ENCODE data around the gene RBM4.
A peak's percentile ranks its signal among the peaks of the same experiment; 100 is the strongest.
"Not testable (repeated sequence)": the region's sequence is repeated elsewhere in the genome, so short reads cannot be mapped to it uniquely, and the experiment has no call there.

Gene RBM4, protein sequence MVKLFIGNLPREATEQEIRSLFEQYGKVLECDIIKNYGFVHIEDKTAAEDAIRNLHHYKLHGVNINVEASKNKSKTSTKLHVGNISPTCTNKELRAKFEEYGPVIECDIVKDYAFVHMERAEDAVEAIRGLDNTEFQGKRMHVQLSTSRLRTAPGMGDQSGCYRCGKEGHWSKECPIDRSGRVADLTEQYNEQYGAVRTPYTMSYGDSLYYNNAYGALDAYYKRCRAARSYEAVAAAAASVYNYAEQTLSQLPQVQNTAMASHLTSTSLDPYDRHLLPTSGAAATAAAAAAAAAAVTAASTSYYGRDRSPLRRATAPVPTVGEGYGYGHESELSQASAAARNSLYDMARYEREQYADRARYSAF

DNA sequence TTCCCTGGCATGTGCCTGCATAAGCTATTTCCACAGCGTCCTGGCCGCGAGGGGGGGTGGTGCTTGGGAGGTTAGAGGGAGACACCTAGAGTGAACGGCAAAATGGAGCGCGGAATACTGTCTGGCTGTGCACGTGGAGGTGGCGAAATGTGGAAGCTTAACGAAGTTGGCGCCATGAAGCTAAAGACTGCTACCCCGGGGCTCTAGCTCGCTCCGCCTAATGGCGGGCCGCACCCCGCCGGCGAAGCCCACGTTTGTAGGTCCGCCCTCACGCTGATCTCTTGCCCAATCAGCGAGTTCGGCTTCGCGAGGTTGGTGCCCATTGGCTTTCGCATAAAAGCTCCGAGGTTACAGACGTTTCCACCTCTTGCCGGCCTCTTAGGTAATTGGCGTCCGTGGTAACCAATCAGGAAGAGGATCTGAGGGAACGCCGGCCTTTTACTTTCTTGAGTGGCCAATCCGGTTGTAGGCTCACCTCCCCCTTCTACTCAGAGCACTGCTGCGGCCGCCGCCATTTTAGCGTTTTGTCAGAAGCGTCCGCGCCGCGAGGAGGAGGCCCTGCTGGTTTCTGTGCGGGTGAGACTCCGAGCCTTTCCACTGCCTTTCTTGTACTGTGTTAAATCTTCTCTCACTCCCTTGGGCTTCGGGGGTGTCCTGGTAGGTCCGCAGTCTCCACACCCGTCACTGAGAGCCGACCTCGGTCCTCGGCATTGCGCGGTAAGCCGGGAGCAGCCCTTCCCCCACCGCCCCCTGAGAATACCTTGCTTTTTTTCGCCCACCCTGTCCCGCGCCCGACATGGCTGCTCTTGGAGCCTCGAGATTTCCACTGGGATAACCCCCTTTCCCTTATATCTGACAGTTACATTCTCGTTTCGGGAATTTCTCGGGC is at the start of gene RBM4:
TSS of gene RBM4 (plus strand) at position 527 of the 889 bp plus-strand sequence. CDS start 1,009 bp downstream, outside the sequence.
- DNase-seq (ENCODE audit: low read depth): peak; percentile 72

DNA sequence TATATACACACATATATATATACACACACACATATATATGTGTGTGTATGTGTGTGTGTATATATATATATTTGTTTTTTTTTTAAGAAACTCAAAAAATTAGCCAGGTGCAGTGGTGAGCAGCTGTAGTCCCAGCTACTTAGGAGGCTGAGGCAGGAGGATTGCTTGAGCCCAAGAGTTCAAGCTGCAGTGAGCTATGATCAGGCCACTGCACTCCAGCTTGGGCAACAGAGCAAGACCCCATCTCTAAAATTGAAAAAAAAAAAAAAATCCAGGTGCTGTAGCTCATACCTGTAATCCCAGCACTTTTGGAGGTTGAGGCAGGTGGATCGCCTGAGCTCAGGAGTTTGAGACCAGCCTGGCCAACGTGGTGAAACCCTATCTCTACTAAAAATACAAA is 49.2 kb upstream of the RBM4 start:
- not testable (repeated sequence) for DNase-seq (ENCODE audit: low read depth)

DNA sequence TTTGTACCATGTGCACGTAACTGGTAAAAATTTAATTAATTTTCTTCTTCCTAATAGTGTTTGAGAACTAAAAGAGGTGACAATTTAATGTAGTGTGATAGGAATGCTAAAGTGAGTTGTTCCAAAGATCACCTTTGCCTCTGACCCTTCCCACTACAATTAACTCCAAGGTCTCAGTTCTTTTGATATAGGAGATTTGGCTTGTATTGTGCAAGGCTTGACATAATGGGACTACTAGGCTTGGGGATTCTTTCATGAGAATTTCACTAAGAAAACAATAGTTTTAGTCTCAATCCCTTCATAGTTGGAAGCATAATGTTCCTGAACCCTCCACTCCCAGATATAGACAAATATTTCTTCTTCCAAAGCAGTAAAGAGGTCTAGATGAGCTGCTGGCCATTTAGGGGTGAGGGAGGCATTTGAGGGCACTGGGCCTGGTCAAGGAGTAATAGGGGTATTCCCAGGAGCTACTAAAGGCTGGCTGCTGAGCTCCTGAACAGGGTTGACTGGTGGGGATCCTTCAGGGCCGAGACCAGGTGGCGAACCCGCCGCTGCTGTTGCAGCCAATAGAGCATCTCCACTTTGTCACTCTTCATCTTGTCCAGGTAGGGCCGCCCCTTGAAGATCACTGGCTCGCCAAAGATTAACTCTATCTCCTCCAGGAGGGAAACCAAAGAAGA is 48.4 kb upstream of the RBM4 start:
- DNase-seq (ENCODE audit: low read depth): no peak

DNA sequence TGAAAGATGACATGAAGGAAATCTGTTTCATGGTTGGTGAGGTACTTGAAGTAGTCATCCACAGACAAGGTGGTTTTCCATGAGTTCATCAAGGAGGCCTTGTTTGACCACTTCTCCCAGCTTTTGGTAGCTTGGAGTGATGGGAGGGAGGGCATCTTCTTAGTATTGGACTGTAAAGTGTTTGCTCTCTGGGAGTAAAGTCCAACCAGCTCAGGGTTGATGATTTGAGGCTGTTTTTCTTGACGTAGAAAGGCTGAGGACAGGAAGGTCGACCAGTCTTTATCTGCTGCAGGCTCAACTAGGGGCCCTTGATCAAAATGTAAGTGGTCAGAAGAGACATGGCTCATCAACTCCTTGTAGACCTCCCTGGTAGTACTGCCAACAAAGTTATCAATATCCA is 47.3 kb upstream of the RBM4 start:
- DNase-seq (ENCODE audit: low read depth): no peak

DNA sequence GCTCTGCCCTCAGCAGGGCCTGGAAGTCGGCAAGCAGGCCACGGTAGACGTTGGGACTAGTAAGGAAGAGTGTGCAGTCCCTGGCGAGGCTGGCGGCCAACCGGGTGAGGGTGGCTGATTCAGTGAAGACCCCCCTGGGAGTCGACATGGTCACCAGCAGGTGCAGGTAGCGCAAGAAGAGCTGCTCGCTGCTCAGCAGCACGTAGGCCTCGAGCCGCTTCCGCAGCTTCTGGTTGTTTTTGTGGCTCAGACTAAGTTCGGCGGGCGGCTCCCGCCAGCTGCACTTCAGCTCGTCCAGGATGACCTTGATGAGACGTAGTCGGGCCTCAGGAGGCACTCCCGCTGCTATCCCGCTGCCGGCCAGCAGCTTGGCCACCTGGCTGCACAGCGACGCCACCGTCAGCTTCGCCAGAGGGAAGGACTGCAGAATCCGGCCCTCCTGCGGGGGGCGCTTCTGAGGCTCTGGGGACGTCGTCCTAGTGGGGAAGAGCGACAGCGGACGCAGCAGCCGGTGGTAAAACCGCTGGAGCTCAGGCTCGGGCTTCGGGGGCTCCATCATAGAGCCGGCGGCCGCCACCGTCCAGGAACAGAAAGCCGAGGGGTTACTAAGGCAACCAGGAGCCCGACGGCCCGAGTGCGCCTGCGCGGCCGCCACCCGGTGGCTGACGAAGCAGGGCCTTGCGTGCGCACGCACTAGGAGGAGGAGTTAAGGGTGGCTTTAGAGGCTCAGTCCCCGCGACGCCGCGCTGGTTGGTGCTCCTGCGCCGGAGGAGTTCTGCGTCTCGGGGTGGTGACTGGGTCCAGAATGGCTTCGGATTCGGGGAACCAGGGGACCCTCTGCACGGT is 45.8 kb upstream of the RBM4 start, which contains the start of the genes CCDC87 and CCS:
TSS of gene CCDC87 (minus strand) at position 607 of the 846 bp plus-strand sequence. CDS start at position 559, 48 bp downstream.
TSS of gene CCS (plus strand) at position 729 of the 846 bp plus-strand sequence. CDS start at position 806, 77 bp downstream.
- peak; percentile 98 for DNase-seq (ENCODE audit: low read depth)

DNA sequence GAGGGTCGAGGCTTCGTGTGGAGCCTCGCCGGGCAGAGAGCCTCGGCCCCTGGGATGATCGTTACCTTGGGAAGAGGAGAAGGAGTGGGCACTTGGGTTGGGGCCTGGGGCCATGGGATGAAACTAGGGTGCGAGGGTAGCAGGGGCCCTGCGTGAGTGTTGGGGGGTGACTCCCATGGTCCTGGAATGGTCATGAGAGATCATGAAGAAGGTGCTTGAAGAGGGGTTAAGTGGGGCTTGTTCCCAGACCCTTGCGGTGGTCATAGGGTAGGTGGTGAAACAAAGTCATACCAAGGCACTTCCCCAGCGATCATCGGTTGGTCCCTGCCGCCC is 45.2 kb upstream of the RBM4 start:
- DNase-seq (ENCODE audit: low read depth): no peak

DNA sequence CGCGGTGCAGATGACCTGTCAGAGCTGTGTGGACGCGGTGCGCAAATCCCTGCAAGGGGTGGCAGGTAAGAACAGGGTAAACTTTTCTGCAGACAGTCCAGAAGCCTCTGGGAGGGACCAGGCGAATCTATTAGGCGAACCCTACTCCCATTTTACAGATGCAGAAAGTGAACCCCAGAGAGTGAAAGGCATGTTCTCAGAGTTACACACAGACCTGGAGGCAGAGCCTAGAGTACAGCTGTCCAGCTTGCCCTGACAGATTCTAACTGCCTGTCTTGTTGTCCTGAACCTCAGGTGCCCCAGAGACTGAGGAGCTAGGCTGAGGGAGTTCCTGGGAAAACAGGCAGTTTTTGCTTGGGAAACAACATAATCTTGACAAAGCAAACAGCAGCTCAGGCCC is 44.9 kb upstream of the RBM4 start:
- DNase-seq (ENCODE audit: low read depth): no peak

DNA sequence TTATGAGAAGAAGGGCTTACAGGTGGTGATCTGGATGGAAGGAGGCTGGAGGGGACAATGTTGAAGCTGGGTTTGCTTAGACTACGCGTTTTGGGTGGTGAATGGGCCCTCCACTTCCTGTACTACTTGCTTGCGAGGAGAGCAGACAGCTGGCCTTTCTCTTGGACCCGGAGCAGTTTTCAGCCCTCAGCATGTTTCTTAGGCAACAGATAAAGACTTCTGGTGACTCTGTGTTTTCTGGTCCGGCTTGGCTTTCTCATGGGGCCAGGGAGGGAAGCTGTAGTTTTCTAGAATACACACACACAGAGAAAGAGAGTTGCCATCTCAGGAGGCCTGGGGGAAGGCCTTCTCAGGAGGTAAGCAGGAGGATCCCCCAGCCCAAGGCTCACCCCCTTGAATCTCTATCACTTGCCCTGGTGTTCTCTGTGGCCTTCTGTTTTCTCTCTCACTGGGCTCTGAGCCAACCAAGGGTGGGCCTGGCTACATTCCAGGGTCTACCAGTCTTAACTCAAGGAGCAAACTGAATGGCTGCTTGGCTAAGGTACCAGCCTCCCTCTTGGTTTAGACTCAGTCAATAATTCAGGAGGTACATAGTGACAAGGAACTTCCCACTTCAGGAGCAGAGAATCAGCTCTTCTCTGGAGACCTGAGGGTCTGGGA is 43.1 kb upstream of the RBM4 start:
- no peak for DNase-seq (ENCODE audit: low read depth)

DNA sequence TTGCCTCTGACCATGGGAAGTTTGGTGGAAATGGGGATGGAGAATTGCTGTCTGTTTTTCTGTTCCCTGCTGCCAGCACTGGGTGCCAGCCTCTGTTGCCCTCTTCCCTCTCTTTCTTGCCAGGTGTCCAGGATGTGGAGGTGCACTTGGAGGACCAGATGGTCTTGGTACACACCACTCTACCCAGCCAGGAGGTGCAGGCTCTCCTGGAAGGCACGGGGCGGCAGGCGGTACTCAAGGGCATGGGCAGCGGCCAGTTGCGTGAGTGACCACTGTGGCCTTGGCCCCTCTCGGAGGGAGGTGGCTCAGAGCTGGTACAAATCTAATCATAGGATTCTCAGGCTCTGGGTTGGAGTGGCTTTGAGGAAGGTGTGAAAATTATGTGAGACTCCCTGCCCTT is 39.5 kb upstream of the RBM4 start:
- no peak for DNase-seq (ENCODE audit: low read depth)

DNA sequence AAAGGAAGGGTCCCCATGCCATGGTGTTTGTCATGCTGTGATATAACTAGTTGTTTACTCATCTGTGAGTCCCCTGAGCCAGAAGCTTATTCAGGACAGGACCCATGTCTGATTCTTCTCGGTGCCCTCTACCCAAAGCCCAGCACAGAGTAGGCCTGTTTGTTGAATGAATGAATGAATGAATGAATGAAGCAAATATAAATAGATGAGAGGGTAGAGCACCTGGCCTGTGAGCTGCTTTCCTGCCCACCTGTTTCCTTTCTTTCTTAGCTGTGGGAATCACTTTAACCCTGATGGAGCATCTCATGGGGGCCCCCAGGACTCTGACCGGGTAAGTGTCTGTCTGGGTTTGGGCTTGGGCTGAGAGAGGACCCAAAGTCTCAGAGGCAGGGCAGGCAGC is 38.3 kb upstream of the RBM4 start:
- DNase-seq (ENCODE audit: low read depth): no peak

DNA sequence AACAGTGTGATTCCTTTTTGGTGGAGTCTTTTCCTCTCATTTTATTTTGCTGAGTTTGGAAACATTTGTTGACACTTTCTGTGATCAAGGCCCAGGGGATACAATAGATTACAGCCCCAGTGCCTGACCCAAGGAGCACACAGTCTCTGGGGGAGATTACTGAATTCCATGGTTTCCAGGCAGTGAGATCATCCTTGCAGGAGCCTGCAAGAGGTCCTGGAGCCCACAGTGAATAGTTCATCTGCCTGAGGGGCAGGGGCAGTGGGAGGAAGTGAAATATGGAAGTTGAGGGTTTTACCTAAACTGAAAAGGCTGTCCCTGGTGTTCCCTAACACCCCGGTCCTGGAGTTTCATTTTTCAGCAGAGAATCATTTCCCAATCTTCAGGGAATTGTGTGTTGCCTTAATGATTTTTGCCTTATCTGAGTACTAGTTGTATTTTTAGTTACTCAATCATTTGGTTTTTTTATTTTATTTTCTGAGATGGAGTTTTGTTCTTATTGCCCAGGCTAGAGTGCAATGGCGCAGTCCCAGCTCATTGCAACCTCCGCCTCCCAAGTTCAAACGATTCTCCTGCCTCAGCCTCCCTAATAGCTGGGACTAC is 37.8 kb upstream of the RBM4 start:
- no peak for DNase-seq (ENCODE audit: low read depth)

DNA sequence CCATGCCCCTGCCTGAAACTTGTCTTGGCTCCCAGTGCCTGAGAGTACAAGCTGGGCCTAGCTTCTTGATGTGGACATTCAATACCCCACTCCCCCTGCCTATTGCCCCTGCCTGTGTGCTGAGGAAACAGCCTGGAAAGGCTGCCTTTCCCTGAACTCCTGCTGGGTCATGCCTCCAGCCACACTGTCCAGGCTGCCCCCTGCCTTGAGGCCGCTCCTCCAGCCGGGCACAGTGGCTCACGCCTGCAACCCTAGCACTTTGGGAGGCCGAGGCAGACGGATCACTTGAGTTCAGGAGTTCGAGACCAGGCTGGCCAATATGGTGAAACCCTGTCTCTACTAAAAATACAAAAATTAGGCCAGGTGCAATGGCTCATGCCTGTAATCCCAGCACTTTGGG is 35.4 kb upstream of the RBM4 start:
- no peak for DNase-seq (ENCODE audit: low read depth)

DNA sequence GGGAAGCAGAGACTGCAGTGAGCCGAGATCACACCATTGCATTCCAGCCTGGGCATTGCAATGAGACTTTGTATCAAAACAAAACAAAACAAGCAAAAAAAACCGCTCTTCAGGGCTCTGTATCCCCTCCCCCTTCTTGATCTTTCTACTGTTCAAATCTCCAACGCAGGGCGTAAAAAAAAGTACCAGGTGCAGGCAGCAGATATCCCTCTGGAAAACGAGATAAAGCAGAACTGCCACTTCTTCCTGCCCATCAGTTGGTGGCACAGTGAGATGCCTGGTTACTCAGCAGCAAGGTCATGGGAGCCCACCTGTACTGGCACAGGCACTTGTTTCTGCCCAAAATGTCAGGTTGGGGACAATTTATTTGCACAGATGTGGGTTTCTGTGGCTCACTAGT is 34.3 kb upstream of the RBM4 start:
- no peak for DNase-seq (ENCODE audit: low read depth)

DNA sequence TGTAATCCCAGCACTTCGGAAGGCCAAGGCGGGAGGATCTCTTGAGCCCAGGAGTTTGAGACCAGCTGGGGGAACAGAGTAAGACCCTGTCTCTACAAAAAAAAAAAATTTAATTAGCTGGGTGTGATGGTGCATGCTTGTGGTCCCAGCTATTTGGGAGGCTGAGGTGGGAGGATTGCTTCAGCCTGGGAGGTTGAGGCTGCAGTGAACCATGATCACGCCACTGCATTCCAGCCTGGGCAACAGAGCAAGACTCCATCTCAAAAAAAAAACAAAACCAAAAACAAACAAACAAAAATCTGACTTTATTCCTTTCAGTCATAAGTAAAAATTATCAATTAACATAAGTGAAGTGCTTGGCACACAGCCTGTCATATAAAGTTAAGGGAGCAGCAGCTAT is 31.9 kb upstream of the RBM4 start:
- not testable (repeated sequence) for DNase-seq (ENCODE audit: low read depth)

DNA sequence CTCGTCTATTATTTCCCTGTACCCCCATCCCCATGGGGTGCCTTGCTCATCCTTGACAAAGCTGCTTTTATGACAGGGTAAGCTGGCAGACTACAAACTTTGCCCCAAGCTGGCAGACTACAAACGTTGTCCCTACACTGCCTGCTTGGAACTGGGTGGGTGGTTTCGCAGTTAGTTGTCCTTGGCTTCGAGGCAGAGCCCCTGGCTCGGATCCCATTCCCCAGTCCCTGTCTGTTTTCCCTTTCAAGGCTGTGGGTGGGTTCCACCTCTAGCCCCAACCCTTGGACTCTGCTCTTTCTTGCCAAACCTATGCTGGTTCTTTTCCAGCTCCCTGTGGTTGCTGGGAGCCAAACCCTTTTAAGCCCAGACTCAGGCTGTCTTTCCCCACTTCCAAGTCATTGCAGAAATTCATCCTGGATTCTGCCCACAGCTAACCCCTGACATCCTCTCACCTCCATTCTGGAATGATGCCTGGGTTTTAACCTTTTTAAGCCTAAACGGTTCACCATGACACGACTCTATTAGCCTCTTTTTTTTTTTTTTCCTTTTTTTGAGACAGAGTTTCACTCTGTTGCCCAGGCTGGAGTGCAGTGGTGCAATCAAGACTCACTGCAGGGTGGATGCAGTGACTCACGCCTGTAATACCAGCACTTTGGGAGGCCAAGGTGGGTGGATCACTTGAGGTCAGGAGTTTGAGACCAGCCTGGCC is 31.2 kb upstream of the RBM4 start:
- no peak for DNase-seq (ENCODE audit: low read depth)

DNA sequence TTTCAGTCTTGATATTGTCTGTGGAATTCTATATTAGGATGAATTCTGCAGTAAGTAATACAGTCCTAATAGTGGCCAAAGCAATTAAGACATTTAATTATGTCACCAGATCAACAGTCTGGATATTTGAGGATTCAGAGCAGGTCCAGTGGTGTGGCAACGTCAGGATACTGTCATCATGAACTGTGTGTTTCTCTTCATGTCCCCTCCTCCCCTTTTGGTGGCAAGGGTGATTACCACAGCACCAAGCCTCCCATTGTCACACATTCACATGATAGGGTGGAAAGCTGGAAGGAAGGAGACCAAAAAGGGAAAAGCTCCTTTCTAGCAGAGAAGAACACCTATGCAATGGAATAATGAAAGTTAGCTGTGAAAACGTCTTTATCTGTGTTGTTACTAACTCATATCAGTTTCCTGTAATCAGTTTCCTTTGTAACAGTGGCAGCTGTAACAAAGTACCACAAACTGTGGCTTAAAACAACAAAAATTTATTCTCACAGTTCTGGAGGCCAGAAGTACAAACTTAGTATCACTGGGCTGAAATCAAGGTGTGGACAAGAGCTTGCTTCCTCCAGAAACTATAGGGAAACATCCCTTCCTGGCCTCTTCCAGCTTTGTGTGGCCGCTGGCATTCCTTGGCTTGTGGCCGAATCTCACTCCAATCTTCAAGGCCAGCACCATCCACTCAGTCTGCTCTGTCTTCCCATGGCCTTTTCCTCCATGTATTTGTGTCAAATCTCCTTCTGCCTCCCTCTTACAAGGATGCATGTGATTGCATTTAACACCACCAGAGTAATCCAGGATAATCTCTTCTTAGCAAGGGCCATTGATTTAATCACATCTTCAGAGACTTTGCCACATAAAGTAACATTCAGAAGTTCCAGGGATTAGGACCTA is 28.5 kb upstream of the RBM4 start:
- DNase-seq (ENCODE audit: low read depth): no peak

DNA sequence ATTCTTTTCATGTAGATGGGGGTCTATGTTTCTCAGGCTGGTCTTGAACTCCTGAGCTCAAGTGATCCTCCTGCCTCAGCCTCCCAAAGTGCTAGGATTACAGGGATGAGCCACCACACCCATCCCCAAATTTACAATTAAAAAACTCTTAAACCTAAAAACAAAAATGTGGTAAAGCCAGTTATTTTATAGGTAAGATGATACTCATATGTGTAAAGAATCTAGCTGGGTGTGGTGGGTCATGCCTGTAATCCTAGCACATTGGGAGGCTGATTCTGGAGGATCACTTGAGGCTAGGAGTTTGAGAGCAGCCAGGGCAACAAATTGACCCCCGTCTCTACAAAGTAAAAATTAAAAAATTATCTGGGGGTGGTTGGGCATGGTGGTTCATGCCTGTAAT is 26.0 kb upstream of the RBM4 start:
- no peak for DNase-seq (ENCODE audit: low read depth)

DNA sequence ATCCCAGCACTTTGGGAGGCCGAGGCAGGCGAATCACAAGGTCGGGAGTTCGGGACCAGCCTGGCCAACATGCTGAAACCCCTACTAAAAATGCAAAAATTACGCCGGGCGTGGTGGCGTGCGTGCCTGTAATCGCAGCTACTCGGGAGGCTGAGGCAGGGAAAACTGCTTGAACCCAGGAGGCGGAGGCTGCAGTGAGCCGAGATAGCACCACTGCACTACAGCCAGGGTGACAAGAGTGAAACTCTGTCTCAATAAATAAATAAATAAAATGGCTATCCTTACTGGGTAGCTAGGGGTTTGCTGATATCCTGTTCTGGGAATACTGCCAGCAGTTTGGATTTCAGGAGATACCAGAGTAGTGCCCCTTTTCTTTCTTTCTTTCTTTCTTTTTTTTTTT is 24.4 kb upstream of the RBM4 start:
- no peak for DNase-seq (ENCODE audit: low read depth)

Data from stimulated activated CD8-positive, alpha-beta memory T cell treated with anti-CD3 and anti-CD28 coated beads, Interleukin-15, amount 100 ng/mL, for 24 hours (primary cell).